Natural killer cell treated with Interleukin-12 subunit alpha and Interleukin-12 subunit beta and Interleukin-15 and Interleukin-18, amount 100 ng/mL, for 72 hours (primary cell): ENCODE results near the gene TMEM26. TPM values are rescaled to one million over a fixed set of nuclear protein-coding genes. Genes with fewer than 3 reads are reported as not detected.

Experiments
- ATAC-seq, 2 donors: fragments of 150-1000 bp; cut with Tn5 transposase in 1 of 2; sonication (Bioruptor Pico), chemical (Tn5 transposase) in 1 of 2; 2 replicates each; pipeline ENCODE4 v1.10.0; 2021
- DNase-seq: peaks from one replicate; pipeline ENCODE4 v3.0.0; 2022; ENCODE audit warnings: low spot score
- H3K27ac Mint-ChIP-seq, 2 donors: 1 replicate in 1 of 2; 2 replicates in 1 of 2; pipeline ENCODE4 v1.8.0; 2022; ENCODE audit warnings: mixed read lengths in 2 of 2, mild to moderate bottlenecking in 1 of 2, moderate library complexity in 1 of 2
- H3K27me3 Mint-ChIP-seq, 2 donors: 1 replicate in 1 of 2; 2 replicates in 1 of 2; pipeline ENCODE4 v1.8.0; 2022; ENCODE audit warnings: mixed read lengths in 2 of 2
- H3K36me3 Mint-ChIP-seq: one replicate; pipeline ENCODE4 v1.8.0; 2022; ENCODE audit warnings: mixed read lengths
- H3K4me1 Mint-ChIP-seq, 2 donors: 1 replicate in 1 of 2; 2 replicates in 1 of 2; pipeline ENCODE4 v1.8.0; 2022; ENCODE audit warnings: low read depth in 2 of 2, mixed read lengths in 2 of 2, mild to moderate bottlenecking in 1 of 2
- H3K4me3 Mint-ChIP-seq: one replicate; pipeline ENCODE4 v1.8.0; 2022; ENCODE audit warnings: mixed read lengths
- H3K9me3 Mint-ChIP-seq: 2 replicates; pipeline ENCODE4 v1.8.0; 2022; ENCODE audit warnings: mixed read lengths
- total RNA-seq, 2 donors: library from RNA; stranded (reverse); gene quantifications; one replicate each; pipeline ENCODE4 v1.2.3, GENCODE V29; 2022

The TMEM26 gene
- total RNA-seq, 2 donors from 2014 or later = not detected

DNA sequence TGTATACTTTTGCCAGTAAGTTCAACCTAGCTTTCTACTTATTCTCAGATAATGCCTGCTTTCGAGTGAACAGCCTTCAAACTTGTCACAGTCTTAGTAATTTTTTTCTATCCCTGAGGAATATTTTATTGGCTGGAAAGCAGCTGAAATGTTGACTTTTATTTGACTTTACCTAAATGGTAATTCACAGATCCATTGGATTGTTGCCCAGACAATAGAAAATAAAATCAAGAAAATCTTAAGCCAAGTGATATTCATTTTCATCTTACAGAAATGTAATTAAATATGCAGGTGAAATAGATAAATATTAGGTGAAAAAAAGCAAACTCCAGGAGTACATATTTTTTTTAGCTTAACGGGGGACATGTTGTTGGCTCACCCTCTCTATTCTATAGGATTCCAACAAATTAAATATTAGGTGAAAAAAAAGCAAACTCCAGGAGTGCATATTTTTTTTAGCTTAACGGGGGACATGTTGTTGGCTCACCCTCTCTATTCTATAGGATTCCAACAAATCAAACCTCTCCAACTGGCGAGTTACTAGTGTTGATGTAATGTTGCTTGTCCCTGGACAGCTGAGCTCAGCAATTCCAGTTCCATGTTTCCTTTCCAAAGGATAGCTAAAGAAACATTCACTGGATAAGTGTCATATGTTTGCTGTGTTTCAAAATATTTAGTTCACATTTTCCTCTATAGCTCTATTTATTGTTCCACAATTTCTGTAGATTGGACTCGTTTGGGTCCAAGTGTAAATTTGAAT lies 4.2 kb downstream of the TMEM26 start:
- Mint-ChIP-seq H3K36me3 (no peaks in the 10 kb centered on the region), H3K9me3 (no peaks in the 10 kb centered on the region), H3K27ac (no peak overlapping the region), H3K27me3 (peaks cover 15 to 24% of the 10 kb centered on the region in 2 donors), H3K4me3 (no peak overlapping the region), H3K4me1 (peaks cover 0 to 4% of the 10 kb centered on the region in 2 donors)
- ATAC-seq (no peak), DNase-seq (no peak)

DNA sequence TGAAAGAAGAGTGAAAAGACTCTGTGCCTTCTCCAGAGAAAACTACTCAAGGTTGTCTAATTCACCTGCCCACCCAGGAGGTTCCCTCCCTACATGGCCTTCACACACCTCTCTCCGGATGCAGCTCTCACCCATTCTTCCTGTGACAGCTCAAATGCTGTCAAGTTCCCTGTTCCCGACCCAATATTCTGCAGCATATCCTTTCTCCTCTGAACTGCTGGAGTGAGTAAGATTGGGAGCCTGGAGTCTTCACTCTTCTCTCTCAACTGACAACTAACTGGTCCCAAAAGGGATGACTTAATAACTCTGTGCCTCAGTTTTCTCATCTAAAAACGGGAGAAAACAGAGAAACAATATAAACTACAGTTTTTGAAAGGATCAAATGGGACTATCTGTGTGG lies 5.1 kb downstream of the TMEM26 start:
- no peak for ATAC-seq
- DNase-seq = no peak
- Mint-ChIP-seq H3K4me3 (no peak overlapping the region), H3K27ac (no peak overlapping the region), H3K27me3 (peaks cover 15 to 24% of the 10 kb centered on the region in 2 donors), H3K36me3 (no peaks in the 10 kb centered on the region), H3K4me1 (peaks cover 0 to 4% of the 10 kb centered on the region in 2 donors), H3K9me3 (no peaks in the 10 kb centered on the region)

GRCh38 chr10:61439058-61439609 lies 14.0 kb downstream of the TMEM26 start:
- H3K36me3 Mint-ChIP-seq = no peaks in the 10 kb centered on the region
- DNase-seq (no peak), ATAC-seq (no peak)
- no peak overlapping the region for H3K4me3 Mint-ChIP-seq
- peaks cover 9 to 12% of the 10 kb centered on the region in 2 donors for H3K4me1 Mint-ChIP-seq
- H3K27ac Mint-ChIP-seq = no peak overlapping the region
- no peaks in the 10 kb centered on the region for H3K9me3 Mint-ChIP-seq
- peaks cover 0 to 6% of the 10 kb centered on the region in 2 donors for H3K27me3 Mint-ChIP-seq

DNA sequence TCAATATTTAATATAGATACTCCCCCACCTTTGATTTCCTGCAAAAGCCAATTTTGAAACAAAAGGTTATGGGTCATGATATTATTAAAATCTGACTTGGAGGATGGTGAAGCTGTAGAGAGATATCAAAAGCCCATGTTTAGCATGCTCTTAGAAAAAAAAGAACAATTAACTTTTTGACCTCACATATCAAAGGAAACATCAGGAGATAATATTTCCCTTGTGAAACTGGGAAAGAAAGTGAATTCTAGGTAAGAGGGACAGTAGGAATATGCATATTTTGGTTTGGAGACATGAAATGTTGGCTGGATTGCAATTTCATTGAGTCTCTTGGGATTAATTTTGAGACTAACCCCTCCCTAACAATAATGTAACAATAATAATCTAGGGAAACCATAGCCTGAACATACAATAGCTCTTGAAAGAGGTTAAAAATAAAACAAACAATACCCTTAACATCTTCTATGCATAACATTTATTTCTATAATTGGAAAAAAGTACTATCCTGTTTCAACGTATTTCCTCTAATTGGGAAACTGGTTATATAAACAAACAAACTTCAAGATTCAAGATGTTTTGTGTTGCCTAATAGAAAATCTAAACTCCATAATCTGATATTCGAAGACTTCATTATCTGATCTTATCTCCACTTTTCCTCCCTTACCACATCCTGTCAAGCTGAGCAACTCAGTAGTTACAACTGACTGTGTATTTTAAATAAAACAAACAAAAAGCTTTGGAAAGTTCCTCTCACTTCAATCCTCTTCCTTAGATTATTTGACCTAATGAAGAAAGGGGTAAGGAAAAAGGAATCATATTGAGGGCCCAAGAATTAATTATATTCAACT lies 14.8 kb downstream of the TMEM26 start:
- no peak overlapping the region for H3K4me3 Mint-ChIP-seq
- DNase-seq (no peak), ATAC-seq (no peak)
- no peaks in the 10 kb centered on the region for H3K36me3 Mint-ChIP-seq
- peaks cover 0 to 6% of the 10 kb centered on the region in 2 donors for H3K27me3 Mint-ChIP-seq
- H3K27ac Mint-ChIP-seq = no peak overlapping the region
- H3K9me3 Mint-ChIP-seq = no peaks in the 10 kb centered on the region
- H3K4me1 Mint-ChIP-seq = peaks cover 9 to 12% of the 10 kb centered on the region in 2 donors

DNA sequence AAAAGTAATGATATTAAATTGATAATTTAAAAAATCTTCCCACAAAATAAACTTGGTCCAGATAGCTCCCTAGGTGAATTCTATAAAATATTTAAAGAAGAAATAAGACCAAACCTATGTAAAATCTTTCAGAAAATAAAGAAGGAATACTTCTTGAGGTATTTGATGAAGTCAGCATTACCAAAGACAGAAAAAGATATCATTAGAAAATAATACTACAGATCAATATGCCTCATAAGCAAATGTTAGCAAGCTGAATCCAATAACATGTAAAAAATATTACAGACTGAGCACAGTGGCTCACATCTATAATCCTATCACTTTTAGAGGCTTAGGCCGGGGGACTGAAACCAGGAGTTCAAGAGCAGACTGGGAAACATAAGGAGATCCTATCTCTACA lies 30.0 kb downstream of the TMEM26 start:
- peaks cover 4% of the 10 kb centered on the region for H3K9me3 Mint-ChIP-seq
- no peaks in the 10 kb centered on the region for H3K4me1 Mint-ChIP-seq
- H3K27me3 Mint-ChIP-seq = peaks cover 4 to 13% of the 10 kb centered on the region in 2 donors
- H3K36me3 Mint-ChIP-seq = peaks cover 13% of the 10 kb centered on the region
- no peak for DNase-seq
- ATAC-seq = no peak
- no peak overlapping the region for H3K4me3 Mint-ChIP-seq
- H3K27ac Mint-ChIP-seq = no peak overlapping the region

DNA sequence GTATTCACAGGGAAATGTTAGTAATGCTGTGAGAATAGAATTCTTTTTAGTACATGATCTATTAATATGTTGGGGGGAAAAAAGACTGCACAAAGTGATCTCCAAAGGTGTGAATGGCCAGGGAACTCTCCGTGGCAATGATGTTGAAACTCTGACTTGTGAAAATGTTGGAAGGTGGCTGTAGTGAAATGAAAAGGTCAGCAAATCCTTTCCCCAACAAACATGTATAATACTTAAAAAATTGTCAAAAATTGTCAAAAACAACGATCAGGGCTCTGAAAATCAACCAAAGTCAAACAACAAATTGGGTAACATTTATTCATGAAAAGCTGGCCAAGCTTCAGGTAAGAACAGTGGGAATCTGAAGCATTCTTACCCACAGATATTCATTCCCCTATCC lies 35.5 kb downstream of the TMEM26 start:
- H3K36me3 Mint-ChIP-seq = peaks cover 12% of the 10 kb centered on the region
- ATAC-seq = no peak

DNA sequence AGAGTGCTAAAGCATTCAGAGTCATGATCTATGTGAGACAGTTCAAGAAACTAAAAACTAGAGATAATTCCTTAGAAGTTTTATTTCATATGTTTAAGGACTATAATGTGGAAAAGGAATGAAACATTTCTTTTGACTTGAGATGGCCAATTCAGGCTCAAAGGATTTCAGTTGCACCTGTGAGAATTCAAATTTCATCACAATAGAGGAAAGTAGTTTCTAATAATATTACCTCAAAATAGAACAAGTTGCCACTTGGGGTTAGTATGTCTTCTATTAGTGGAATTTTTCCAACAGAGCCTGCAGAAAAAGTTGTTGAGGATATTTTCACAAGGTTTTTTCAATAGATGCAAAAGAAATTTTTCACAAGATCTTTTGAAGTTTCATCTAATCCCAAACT lies 37.4 kb downstream of the TMEM26 start:
- peaks cover 4 to 25% of the 10 kb centered on the region in 2 donors for H3K27me3 Mint-ChIP-seq
- DNase-seq (no peak), ATAC-seq (no peak)
- H3K36me3 Mint-ChIP-seq = peaks cover 4% of the 10 kb centered on the region
- H3K4me3 Mint-ChIP-seq = no peak overlapping the region
- H3K27ac Mint-ChIP-seq = no peak overlapping the region
- H3K4me1 Mint-ChIP-seq = no peaks in the 10 kb centered on the region
- H3K9me3 Mint-ChIP-seq = peaks cover 4% of the 10 kb centered on the region

More for the DNA sequence above, 35.5 kb downstream of the TMEM26 start:
- peaks cover 4% of the 10 kb centered on the region for H3K9me3 Mint-ChIP-seq
- H3K27ac Mint-ChIP-seq = no peak overlapping the region
- H3K4me1 Mint-ChIP-seq = no peaks in the 10 kb centered on the region
- H3K4me3 Mint-ChIP-seq = no peak overlapping the region
- no peak for DNase-seq
- peaks cover 6 to 18% of the 10 kb centered on the region in 2 donors for H3K27me3 Mint-ChIP-seq

DNA sequence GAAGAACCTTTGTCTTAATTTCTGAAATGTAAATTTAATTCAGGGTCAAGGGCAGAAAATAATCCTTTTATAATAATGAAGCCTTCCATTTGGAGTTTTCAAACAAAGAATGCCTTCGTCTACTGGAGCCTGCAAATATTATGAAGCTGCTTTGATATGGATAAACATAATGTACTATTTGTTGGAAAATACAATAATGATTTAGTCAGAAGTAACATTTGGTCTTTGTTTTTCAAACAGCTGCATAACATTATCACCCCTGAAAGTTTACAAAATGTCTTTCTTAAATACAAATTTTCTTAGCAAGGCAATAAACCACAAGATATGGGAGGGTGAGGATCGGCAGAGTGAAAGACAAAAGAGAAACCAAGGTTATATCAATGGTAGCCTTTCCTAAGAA lies 41.5 kb downstream of the TMEM26 start:
- H3K9me3 Mint-ChIP-seq = no peaks in the 10 kb centered on the region
- peaks cover 0 to 25% of the 10 kb centered on the region in 2 donors for H3K27me3 Mint-ChIP-seq
- DNase-seq (no peak), ATAC-seq (no peak)
- H3K4me3 Mint-ChIP-seq = no peak overlapping the region
- H3K27ac Mint-ChIP-seq = no peak overlapping the region
- H3K36me3 Mint-ChIP-seq = no peaks in the 10 kb centered on the region
- H3K4me1 Mint-ChIP-seq = no peaks in the 10 kb centered on the region

GRCh38 chr10:61410353-61411070 lies 42.7 kb downstream of the TMEM26 start:
- H3K27me3 Mint-ChIP-seq = peaks cover 0 to 31% of the 10 kb centered on the region in 2 donors
- no peak overlapping the region for H3K27ac Mint-ChIP-seq
- DNase-seq = no peak
- no peaks in the 10 kb centered on the region for H3K9me3 Mint-ChIP-seq
- no peaks in the 10 kb centered on the region for H3K4me1 Mint-ChIP-seq
- no peak for ATAC-seq
- no peaks in the 10 kb centered on the region for H3K36me3 Mint-ChIP-seq
- H3K4me3 Mint-ChIP-seq = no peak overlapping the region

GRCh38 chr10:61409157-61409556 lies 44.0 kb downstream of the TMEM26 start:
- DNase-seq (no peak), ATAC-seq (no peak)
- no peaks in the 10 kb centered on the region for H3K36me3 Mint-ChIP-seq
- no peaks in the 10 kb centered on the region for H3K4me1 Mint-ChIP-seq
- no peak overlapping the region for H3K4me3 Mint-ChIP-seq
- H3K27me3 Mint-ChIP-seq = peaks cover 0 to 25% of the 10 kb centered on the region in 2 donors
- no peak overlapping the region for H3K27ac Mint-ChIP-seq
- no peaks in the 10 kb centered on the region for H3K9me3 Mint-ChIP-seq

DNA sequence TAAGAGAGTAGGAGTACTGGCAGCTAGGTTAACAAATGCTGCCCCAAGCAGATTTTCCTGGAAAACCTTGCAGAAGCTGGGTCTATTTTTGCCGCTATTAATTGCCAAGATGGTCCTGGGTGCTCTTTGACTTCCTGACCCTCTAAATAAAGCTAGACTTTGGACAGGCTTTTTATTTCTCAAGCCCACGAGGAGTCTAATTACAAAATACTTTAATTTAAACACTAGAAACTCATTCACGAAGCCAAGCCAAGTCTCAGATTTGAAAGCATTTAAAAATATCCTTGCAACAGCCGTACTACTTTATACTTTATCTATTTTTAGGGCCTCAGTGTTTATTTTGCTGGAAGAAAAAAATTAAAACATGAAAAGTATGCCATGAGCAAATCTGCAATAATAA lies 45.1 kb downstream of the TMEM26 start:
- Mint-ChIP-seq H3K9me3 (no peaks in the 10 kb centered on the region), H3K4me3 (no peak overlapping the region), H3K36me3 (no peaks in the 10 kb centered on the region), H3K4me1 (no peaks in the 10 kb centered on the region), H3K27ac (no peak overlapping the region), H3K27me3 (peaks cover 0 to 19% of the 10 kb centered on the region in 2 donors)
- DNase-seq (no peak), ATAC-seq (no peak)

DNA sequence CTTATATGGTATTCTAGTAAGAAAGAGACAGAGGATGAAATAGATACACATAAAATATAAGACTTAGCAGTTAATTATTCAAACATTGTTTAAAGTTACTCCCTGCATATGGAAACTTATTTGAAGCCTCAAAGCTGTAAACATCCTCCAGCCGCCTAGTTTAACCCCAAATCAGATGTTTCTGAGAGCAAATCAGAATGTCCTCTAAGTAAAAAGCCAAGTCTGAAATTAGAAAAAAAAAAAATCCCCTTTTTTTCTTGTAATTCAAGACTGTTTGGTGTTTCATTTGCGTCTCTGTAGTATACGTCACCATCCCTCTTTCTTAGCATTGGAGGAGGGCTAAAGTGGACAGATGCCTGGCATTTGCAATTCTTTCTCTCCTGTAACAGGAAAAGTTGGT lies 46.4 kb downstream of the TMEM26 start:
- DNase-seq (no peak), ATAC-seq (no peak)
- H3K4me3 Mint-ChIP-seq = no peak overlapping the region
- no peaks in the 10 kb centered on the region for H3K36me3 Mint-ChIP-seq
- H3K4me1 Mint-ChIP-seq = no peaks in the 10 kb centered on the region
- H3K9me3 Mint-ChIP-seq = no peaks in the 10 kb centered on the region
- peaks cover 0 to 16% of the 10 kb centered on the region in 2 donors for H3K27me3 Mint-ChIP-seq
- H3K27ac Mint-ChIP-seq = no peak overlapping the region

DNA sequence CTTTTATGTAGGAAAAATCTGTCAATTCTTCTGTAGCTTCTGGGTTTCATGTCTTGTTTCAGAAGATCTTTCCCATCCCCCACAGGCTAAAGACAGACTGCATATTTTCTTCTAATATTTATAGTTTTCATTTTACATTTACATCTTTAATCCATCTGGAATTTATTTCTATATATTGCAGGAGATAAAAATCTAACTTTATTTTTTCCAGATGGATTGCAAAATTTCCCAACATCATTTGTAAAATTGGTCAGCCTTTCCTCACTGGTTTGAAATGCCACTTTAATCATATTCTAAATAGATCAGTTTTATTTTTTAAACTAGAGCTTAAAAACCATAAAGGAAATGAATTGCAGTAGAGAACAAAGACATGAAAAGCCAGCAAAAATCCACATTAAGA lies 46.9 kb downstream of the TMEM26 start:
- ATAC-seq = no peak

More for the DNA sequence above, 46.9 kb downstream of the TMEM26 start:
- H3K36me3 Mint-ChIP-seq = no peaks in the 10 kb centered on the region
- peaks cover 0 to 11% of the 10 kb centered on the region in 2 donors for H3K27me3 Mint-ChIP-seq
- no peaks in the 10 kb centered on the region for H3K4me1 Mint-ChIP-seq
- no peak overlapping the region for H3K4me3 Mint-ChIP-seq
- no peaks in the 10 kb centered on the region for H3K9me3 Mint-ChIP-seq
- H3K27ac Mint-ChIP-seq = no peak overlapping the region
- no peak for DNase-seq
